H1 (cell line): ENCODE data around the gene HNRNPU. TPM values are rescaled to one million over a fixed set of nuclear protein-coding genes. Genes with fewer than 3 reads are reported as not detected.

Source experiments
- CHD1 ChIP-seq: IDR thresholded peaks from 2 replicates; pipeline ENCODE4 v1.6.1; 2012; ENCODE audit warnings: low read depth, low read length, improper control_type of control experiment
- CREB1 ChIP-seq: IDR thresholded peaks from 2 replicates; pipeline ENCODE4 v1.6.1; 2012; ENCODE audit warnings: inconsistent platforms
- EP300 ChIP-seq, 2 experiments: IDR thresholded peaks; 1 replicate in 1 of 2; 2 replicates in 1 of 2; pipeline ENCODE4 v1.6.1; 2011 to 2012; ENCODE audit warnings: low read depth in 2 of 2, low read length in 2 of 2, mild to moderate bottlenecking in 2 of 2, borderline replicate concordance in 1 of 2, inconsistent platforms in 1 of 2, moderate library complexity in 1 of 2
- FOSL1 ChIP-seq: IDR thresholded peaks from 2 replicates; pipeline ENCODE4 v1.6.1; 2011; ENCODE audit warnings: mild to moderate bottlenecking, low read depth, low read length, moderate library complexity; ENCODE audit not compliant: insufficient read depth
- JUN ChIP-seq: IDR thresholded peaks from 2 replicates; pipeline ENCODE4 v1.6.1; 2011; ENCODE audit warnings: low read depth, mild to moderate bottlenecking, improper control_type of control experiment, low read length
- KDM1A ChIP-seq: fragments of 200-600, 300-600 bp; sonication (generic); IDR thresholded peaks from 2 replicates; pipeline ENCODE4 v1.7.1; 2016; ENCODE audit warnings: mild to moderate bottlenecking, low read length, borderline replicate concordance
- MAFK ChIP-seq: IDR thresholded peaks from 2 replicates; pipeline ENCODE4 v1.6.1; 2012; ENCODE audit warnings: low read depth, mild to moderate bottlenecking, improper control_type of control experiment, low read length
- POU5F1 ChIP-seq: IDR thresholded peaks from 2 replicates; pipeline ENCODE4 v1.6.1; 2011; ENCODE audit warnings: low read depth, mild to moderate bottlenecking, low read length, moderate library complexity
- RNF2 ChIP-seq: fragments of 200-900, 300-1000 bp; sonication (generic); IDR thresholded peaks from 2 replicates; pipeline ENCODE4 v1.7.1; 2016; ENCODE audit warnings: borderline replicate concordance, low read depth, mild to moderate bottlenecking, antibody characterized with exemption, low read length; ENCODE audit not compliant: poor library complexity, severe bottlenecking; ENCODE audit errors: missing control alignments
- SIX5 ChIP-seq: IDR thresholded peaks from 2 replicates; pipeline ENCODE4 v1.6.1; 2011; ENCODE audit warnings: mild to moderate bottlenecking, low read depth, low read length
- TEAD4 ChIP-seq: IDR thresholded peaks from 2 replicates; pipeline ENCODE4 v1.6.1; 2012; ENCODE audit warnings: low read depth, low read length, inconsistent platforms, mixed read lengths
- polyA plus RNA-seq, 7 experiments: library from polyadenylated mRNA; depleted of rRNA in 3 of 7; stranded (reverse) in 5 of 7; unstranded in 2 of 7; fragments of >200 nt in 5 of 7; fragments of 200-250 nt in 2 of 7; gene quantifications; 1 replicate in 5 of 7; 2 replicates in 1 of 7; 4 replicates in 1 of 7; pipeline versions ENCODE4 v1.2.1 to v1.2.3, GENCODE V29; 2011 to 2013; ENCODE audit warnings: missing spikeins in 2 of 7, mixed read lengths in 2 of 7
- total RNA-seq: library from RNA; stranded (reverse); fragmentation: NEBNext Ultra II Directional; extraction: Animal tissue kit (Norgen Biotek cat#: 25700); gene quantifications from 2 replicates; pipeline ENCODE4 v1.2.1, GENCODE V29; 2021

HNRNPU gene
- total and polyA plus RNA-seq, 2 of the 8 experiments (the other 6 are each of a cell fraction or from before 2014, with no cell fraction given) = 95.6 to 606 TPM

- TF ChIP-seq MAFK = no peak
- no peak for TF ChIP-seq RNF2
- no peak for TF ChIP-seq JUN
- TF ChIP-seq POU5F1 = no peak
- no peak for TF ChIP-seq KDM1A
- TF ChIP-seq TEAD4 = no peak
- no peak for TF ChIP-seq CHD1
- no peak for TF ChIP-seq FOSL1
- no peak for TF ChIP-seq CREB1
- no peak for TF ChIP-seq SIX5
- TF ChIP-seq EP300 (IDR thresholded peaks at IDR 0.05; ENCODE audit: borderline replicate concordance in 1 of 2, low read depth in 2 of 2, low read length in 2 of 2) = no peak
Observed at GRCh38 chr1:244839656-244840055, 24.7 kb downstream of the HNRNPU start (continued).
